ENCODE results near the gene NDST3.

Gene NDST3

DNA sequence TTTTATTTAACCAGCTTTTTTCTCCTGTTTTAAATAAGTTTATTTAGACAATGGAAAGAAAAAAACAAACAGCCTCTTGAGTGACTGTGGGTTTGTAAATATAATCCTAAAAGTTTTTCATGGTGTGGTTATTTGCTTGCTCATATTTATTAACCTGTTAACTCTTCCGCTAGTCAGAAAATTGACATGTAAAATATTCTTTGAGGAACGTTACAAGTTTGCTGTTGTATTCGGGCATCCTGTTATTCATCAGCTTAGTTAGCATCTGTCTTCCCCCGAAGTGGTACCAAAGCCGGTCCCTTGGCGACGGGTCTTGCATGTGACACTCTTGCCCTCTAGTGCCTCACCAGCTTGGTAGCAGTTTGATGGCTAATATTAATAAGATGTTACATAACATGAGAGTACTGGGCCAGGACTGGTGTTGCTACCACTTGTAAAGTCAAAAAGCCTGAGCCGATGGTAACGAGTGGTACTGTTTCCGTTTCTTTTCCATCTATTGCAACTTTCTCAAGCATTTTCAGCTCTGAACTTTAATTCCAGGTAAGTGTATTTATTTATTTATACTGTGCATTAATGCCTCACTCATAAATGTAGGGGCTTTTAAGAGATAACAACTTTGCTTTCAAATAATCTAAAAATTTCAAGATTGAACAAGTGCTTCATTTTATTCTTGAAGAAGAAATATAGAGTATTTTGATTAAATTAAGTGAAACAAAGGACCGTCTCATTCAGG lies at the start of gene NDST3:
Gene NDST3 (plus strand): TSS at position 434 of the 733 bp plus-strand sequence. CDS start 19,425 bp downstream, outside the sequence.
- DNase-seq (ENCODE audit: low spot score): peak; percentile 76

DNA sequence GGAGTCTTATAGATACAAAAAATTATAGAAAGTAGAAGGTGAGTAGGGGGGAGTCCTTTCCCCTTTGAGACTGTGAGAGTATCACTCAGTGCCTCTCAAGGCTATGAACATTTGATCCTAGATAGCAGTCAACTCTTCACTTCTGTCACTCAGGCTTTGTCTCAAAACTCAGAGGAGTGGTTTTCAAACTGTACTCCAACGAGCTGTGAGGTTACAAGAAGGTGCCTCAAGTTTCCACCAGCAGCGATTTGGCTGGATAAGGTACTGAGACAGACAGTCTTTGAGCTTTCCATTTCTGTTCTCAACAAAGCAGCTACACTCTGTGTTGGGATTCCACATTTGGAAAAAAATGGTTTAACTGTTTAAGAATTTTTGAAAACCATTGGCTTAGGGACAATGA lies 48.0 kb upstream of the NDST3 start:
- no peak for DNase-seq (ENCODE audit: low spot score)

DNA sequence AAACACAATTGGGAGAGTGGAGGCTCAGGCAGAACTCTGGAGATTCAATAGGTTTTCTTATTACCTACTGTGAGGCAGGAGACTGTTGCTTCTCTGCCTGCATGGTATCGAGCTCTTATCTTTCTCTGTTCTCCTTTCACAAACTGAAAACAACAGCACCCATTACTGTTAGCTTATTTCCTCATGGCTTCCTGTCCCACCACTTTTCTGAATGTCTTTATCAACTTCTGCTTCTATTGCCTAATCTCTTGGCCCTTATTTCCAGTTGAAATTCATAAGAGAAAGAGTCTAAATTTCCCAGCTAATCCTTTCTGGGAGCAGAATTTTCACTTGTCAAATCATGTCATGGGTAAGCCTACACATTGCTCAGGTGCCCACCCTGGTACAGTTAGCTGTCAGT lies 46.8 kb upstream of the NDST3 start:
- DNase-seq (ENCODE audit: low spot score): no peak

DNA sequence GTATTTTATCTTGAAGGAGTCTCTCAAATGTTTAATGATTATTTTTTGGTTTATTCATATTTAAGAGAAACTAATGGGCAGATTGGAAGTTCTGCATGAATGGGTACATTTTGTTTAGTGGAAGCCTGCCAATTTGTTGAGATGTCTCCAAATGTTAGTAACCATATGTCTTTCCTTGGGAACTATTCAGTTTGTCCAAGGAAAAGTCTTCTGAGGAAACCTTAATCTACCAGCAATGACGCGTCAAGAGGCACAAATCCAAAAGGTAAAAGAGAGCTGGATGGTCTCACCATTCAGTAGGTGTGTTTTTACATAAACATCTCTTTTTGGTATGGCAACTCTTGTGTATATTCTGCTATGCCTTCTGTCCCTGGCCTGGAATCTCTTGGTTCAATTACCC lies 37.4 kb upstream of the NDST3 start:
- DNase-seq (ENCODE audit: low spot score): no peak

DNA sequence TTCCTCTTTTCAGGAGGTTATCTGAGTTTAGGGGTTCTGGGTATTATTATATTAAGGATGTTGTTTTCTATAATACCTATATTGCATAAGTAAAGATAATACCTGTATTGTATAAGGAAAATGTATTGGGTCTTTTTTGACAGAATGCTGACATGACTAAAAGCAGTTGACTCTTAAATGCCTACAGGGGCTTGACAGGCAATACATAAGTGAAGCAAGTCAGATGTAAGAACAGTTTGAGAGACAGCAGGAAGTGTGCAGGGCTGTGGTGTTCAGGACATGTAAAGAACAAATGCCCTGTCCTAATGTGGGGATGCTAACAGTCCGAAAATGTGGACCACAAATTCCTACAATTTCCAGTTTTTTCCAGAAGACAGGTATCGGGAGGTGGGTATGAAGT lies 30.2 kb upstream of the NDST3 start:
- DNase-seq (ENCODE audit: low spot score): no peak

DNA sequence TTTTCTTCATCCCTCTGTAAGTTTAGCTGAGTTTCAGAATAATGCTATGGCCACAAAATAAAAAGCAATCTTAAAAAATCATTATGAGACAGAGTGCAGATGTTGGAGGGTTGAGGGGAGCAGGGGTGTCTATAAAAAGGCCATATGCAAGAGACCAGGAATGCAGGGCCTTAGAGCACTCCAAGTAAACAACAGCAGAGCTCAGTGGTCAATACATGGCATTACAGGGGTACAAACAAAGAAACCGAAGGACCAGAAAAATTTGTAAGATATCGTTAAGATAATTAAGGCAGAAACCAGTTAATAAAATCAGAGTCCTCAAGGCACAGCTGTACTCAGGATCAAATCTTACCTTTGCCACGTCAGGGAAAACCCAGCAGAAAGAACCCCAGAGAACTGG lies 28.4 kb upstream of the NDST3 start:
- no peak for DNase-seq (ENCODE audit: low spot score)

DNA sequence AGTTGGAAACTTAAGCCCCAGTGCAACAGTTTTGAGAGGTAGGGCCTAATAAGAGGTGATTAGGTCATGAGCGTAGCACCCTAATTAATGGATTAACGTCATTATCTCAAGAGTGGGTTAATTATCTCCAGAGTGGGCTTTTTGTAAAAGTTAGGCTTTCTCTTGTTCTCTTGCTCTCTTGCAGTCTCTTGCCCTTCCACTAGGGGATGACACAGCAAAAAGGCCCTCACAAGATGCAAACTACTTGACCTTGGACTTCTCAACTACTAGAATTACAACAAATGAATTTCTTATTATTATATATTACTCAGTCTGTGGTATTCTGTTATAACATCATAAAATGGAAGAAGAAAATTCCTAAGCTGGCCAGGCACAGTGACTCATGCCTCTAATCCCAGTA lies 22.1 kb upstream of the NDST3 start:
- no peak for DNase-seq (ENCODE audit: low spot score)

DNA sequence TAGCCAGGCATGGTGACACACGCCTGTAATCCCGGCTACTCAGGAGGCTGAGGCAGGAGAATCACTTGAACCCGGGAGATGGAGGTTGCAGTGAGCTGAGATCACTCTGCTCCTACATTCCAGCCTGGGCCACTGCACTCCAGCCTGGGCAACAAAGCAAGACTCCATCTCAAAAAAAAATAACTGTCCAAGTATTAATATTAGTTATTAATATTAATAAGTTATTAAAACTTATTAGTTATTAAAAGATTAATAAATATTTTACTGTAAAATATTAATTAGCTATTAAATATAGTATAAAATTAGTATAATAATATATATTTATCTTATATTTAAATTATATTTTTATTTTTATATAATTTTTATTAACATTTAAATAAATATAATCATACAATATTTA lies 19.5 kb upstream of the NDST3 start:
- DNase-seq (ENCODE audit: low spot score): no peak

DNA sequence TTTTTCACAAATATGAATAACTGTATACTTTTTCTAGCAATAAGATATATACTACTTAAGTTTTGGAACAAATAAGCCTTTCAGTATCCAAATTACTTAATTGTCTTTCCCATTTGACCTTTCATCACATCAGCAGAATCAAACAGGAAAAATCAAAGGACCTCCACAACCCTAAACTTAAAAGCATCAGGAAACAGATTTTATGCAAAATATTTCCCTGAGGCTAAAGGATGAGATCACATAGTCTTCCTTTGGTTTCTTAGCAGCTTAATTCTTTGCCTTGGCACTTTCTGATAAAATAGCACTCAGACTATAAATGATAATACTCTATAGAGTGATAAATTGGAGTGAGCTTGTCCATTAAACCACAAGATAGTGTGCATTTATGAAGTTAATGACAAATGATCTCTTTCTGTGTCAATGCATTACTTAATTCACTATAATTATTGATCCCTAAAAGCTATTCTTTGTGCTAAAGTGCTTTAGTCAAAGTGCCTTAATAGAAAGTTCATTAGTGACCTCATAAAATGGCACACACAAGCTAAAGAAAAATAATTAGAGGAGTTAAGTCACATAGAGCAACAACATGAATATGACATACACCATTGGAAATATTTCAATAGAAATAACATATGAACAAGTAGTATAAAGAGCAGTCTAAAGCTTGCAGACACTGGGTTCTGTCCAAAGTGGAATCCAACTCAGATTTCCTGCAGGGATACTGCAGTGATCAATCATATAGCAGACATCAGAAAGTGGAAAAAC lies 15.7 kb upstream of the NDST3 start:
- no peak for DNase-seq (ENCODE audit: low spot score)

DNA sequence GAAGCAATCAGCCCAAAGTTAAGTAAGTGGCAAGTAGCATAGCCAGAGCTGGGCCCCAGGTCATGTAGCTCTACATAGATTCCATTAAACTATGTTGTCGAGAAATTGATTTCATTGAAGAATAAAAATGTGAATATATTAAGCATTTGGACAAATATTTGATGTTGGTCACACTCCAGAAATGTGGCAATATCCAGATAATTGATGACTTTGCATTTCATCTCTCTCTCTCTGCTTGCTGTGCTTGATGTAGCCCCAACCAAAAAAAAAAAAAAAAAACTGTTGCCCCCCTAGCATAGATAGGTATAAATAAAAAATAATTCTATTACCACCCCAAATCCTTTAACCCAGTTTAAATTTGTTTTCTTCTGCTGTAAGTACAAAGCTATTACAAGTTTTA lies 7.5 kb upstream of the NDST3 start:
- DNase-seq (ENCODE audit: low spot score): no peak

DNA sequence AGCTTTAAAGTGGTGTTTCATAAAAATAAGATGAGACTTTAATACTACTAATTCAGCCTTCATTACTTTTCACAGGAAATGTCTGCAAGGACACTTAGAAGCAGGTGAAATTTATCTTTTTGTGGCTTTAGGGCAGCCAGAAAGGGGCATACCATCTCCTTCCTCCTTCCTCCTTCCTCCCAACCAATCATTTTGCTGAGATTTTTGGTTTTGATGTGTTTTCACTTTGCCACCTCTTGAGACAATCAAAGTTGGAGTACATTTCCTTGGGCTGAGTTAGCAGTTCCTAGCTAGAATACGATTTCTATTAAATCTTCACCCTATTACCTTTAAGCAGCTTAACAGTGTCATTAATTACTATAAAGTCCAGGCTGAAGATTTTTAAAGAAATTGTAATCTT lies 5.1 kb upstream of the NDST3 start:
- no peak for DNase-seq (ENCODE audit: low spot score)

DNA sequence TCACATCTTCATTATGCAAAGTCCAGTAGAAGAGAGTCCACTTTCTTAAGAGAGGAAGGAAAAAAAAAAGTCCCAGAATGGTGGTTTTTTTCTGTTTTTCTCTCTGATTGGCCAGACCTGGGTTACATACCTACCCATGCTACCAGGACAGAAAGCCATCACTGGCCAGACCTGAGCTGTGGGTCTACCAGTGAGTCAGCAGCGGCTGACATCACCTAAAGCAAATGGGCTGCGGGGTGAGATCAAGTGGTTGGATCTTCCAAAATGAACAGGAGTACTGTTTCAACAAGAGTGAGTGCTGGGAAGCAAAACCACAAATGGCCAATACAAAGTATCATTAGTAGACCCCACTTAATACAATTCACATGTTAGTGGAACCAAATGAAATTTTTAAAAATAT lies 1.6 kb upstream of the NDST3 start:
- no peak for DNase-seq (ENCODE audit: low spot score)

DNA sequence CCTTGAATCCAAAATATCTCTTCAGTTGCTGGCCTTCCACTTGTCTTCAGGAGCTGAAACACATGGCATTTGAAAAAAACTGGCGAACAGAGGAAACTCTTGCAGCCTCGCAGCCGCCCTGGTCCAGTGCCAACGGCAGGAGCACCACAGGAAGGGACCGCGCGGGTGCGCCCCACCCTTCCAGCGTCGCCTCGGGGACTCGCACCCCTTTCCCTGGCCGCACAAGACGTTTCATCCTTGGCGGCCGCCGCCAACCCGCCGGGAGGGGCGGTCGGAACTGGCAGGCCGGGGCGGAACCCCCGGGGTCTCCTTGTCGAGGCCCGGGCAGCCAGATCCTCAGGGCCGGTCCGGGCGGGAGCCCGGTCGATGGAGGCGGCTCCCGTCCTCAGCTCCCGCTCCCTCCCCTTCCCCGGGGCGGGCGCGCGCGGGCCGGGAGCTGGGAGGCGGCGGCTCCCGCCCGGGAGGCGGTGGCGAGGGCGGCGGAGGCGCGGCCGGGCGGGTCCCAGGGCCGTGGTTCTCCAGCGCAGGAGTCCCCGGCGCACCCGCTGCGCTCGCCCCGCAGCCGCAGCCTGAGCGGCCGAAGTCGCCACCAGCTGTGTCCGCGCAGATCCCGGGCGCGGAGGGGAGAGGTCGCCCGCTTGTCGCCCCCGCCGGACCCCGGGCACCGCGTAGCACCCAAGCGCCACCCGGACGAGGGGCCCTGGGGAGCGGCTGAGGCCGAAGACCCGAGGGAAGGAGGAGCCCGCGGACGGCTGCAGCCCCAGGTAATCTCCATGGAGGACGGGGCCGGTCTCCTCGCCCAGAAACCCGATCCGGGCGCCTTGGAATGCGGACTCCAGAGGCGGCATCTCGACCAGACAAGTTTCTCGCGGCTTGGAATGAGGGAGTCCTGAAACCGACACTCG lies 886 bp upstream of the NDST3 start:
- DNase-seq (ENCODE audit: low spot score): peak; percentile 12

DNA sequence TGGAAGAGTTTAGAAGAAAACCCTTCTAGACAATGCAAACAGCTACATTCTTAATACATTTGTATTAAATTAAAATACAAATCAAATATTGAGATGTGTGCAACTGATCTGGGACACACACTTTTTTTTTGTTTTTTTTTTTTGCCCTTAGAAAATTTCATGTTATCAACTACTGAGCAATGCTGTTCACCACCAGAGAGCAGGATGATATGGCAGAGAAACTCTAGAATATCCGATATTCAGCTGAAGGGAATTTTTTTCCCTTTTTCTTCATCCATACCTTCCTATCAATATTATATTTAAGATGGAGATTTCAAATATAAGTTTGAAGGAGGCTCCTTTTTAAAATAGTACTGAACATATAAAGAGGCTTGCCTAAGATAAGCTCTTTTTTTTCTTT lies 1.0 kb downstream of the NDST3 start:
- no peak for DNase-seq (ENCODE audit: low spot score)

DNA sequence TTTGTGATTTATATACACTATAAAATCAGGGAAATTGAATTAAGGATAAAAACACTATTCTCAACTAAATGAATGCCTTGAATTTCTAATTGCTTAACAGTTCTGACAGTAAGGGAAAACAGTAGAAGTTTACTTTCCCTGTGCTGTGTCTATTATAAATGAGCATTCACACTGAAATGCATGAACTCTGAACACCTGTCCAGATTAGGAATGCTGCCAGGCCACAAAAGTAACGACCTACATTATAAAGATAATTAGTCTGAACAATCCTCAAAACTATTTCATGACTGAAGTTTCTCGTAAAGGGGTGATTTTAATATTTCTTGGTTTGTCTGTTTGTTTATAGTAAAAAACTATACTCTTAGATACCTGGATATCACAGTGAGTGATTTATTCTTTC lies 2.0 kb downstream of the NDST3 start:
- DNase-seq (ENCODE audit: low spot score): no peak

DNA sequence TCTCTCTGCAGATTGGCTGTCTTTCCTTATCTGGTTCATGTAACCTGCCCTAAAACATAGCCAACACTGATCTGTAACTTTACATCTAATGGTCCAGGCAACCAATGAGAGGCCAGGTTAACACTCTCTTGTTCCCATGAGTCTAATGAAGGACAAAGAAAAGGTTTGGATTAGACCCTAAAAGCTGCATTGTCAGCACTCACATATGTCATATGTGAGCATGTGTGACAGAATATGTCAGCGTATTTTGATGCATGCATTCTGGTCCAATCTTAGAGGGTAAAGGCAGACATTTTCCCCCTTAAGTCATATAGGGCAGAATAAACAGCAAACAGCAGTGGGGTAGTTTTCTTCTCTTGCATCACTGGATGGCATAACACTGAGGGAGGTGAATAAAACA lies 3.7 kb downstream of the NDST3 start:
- DNase-seq (ENCODE audit: low spot score): no peak

DNA sequence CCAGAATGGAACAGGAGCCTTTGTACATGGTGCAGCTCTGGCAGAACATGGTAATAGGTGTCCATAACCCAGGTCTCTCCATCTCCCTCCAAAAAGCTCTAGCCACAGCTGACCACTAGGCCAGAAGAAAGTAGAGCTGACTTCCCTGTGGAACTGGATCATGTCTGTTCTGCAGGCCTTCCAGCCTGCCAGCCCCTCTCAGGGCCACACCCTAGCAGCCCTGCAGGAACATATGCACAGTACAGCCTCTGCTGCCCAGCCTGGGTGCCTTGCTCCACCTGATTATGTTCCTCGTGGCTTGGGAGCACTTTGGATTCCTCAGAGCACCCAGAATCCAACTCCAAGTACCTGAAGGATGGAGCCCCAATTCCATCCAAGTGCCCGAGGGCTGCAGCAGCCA lies 12.0 kb downstream of the NDST3 start:
- no peak for DNase-seq (ENCODE audit: low spot score)

DNA sequence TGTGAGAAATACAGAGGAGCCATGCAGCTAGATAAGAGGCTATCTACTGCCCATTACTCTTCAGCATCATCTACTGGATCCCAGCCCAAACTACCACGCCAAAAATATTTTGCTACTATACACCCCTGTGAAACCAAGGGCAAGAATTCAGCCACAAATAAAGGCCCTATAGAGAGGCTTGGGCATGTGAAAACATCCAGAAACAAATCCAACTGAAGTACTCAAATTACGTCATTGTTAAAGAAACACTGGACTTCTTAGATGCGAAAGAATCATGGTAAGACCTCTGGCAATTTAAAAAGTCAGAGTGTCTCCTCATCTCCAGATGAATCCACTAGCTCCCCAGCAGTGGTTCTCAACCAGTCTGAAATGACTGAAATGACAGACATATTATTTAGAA lies 12.8 kb downstream of the NDST3 start:
- DNase-seq (ENCODE audit: low spot score): no peak

DNA sequence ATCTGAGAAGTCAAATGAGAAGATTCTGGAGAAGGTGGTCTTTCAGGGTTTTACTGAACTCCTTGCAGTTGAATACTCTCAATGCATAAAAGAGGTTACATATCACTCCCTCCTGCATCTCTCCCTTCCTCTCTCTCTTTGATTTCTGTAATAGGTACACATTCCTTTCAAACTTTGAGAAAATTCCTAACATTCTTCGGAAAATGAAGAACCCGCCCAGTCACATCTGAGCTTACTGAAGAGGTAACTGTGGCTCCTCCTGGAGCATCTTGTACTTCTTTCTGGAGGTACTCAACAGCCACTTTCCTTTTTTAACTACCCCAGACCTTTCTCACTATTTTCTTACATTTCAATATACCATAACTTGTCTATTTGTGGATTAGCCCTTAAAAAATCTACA lies 24.7 kb downstream of the NDST3 start:
- no peak for DNase-seq (ENCODE audit: low spot score)

DNA sequence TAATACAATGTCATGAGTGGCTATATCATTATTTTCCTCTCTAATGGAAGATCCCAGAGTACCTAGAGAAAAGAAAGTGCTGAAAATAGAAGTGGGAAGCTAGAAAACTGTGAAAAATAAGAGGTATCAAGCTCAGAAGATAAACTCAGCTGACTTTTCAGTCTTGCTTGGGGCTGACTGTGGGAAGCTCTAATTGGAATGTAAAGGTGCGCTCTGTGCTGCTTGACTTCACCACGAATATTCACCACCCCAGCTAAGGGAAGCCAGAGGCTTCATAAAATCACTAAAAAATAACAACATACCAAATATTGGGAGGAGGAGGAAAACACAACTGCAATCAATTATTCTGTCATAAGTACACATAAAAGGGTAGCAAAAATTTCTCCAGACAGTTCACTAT lies 25.1 kb downstream of the NDST3 start:
- DNase-seq (ENCODE audit: low spot score): no peak

DNA sequence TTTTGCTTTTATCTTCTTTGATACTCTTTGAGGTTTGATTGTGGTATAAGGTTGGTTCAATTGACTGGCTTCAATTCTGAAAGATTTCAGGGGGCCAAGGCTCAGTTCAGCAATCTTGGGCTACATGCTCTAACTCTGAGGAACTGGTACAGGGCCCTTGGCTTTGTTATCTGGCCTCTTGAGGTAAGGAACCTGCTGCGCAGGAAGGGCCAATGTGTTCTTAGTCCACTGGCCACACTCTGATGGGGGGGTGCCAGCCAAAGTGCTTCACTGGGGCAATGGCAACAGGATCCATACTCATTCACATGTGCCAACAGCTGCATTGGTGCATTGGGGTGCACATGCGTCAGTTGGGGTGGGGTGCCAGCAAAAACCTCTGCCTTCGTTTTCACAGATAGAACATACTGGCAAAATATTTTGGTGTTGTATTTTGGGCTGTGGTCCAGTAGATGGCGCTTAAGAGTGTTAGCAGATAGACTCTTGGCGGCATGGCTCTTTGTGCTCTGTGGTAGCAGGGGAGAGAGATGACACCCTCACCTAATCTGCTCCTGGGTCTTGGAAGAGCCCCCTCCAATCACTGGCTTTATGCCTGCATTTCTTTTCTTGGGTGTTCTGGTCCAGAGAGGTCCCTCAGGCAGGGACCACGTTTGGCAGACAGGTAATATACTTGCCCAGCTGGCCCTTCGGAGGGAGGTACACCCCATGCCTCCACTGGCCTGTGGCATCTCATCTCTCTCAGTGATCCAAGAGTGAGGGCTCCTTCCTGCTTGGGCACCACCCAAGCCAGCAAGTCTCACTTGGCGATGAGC lies 42.9 kb downstream of the NDST3 start:
- peak; percentile 20 for DNase-seq (ENCODE audit: low spot score)

DNA sequence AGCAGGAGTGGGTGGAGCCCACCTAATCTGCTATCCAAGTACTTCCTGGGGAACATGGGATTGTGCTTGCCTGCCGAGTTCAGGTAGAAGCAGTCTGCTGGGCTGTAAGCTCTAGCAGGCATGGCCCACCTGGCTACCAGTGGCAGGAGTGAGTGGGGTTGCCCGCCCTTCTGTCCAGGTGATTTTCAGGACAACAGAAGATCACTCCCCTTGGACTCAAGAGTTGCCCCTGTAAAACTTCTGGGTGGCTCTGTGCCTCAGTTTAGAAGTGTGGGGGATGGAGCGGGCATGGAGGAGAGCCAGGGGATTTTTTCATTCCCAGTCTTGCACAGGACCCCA lies 43.5 kb downstream of the NDST3 start:
- DNase-seq (ENCODE audit: low spot score): no peak
